CD4-positive, alpha-beta T cell (primary cell): ENCODE measurements around the gene DDX3X. TPM values are rescaled to one million over a fixed set of nuclear protein-coding genes. Genes with fewer than 3 reads are reported as not detected.
A peak's percentile ranks its signal among the peaks of the same experiment; 100 is the strongest.

Source experiments
- ATAC-seq: fragments of 200-7000 bp; cut with Tn5 transposase; one replicate; pipeline ENCODE4 v1.10.0; 2022; ENCODE audit warnings: mild to moderate bottlenecking; ENCODE audit not compliant: poor library complexity
- CTCF ChIA-PET: fragments of 350-600 bp; sonication (Branson Sonifier 250); formaldehyde crosslinking; loops from one replicate; lab custom pipeline; 2021; ENCODE audit warnings: antibody characterized with exemption, inconsistent platforms; lab: Charles Lee
- POLR2A ChIA-PET: fragments of 350-600 bp; sonication (Branson Sonifier 250); formaldehyde crosslinking; loops from one replicate; lab custom pipeline; 2021; ENCODE audit warnings: antibody characterized with exemption, inconsistent platforms; lab: Charles Lee
- DNase-seq, 14 experiments: peaks; one replicate each; pipeline ENCODE4 v3.0.0-alpha.2; 2013 to 2020; ENCODE audit warnings: mixed read lengths in 2 of 14
- H3K27ac ChIP-seq, 2 donors: one replicate each; pipeline versions ENCODE4 v1.5.1 to v1.7.0; 2013; ENCODE audit warnings: low read length in 2 of 2, low read depth in 1 of 2, mild to moderate bottlenecking in 1 of 2
- H3K27me3 ChIP-seq, 2 experiments: 1 replicate in 1 of 2; 2 replicates in 1 of 2; pipeline versions ENCODE4 v1.6.1 to v1.7.0; 2013; ENCODE audit warnings: low read length in 2 of 2, control low read depth in 1 of 2, mild to moderate bottlenecking in 1 of 2, moderate library complexity in 1 of 2; ENCODE audit not compliant: insufficient read depth in 2 of 2, control insufficient read depth in 1 of 2
- H3K36me3 ChIP-seq: one replicate; pipeline ENCODE4 v1.6.1; 2013; ENCODE audit warnings: low read length, control low read depth; ENCODE audit not compliant: insufficient read depth
- H3K4me1 ChIP-seq: one replicate; pipeline ENCODE4 v1.6.1; 2013; ENCODE audit warnings: low read length, control low read depth; ENCODE audit not compliant: insufficient read depth
- H3K4me3 ChIP-seq: one replicate; pipeline ENCODE4 v1.5.1; 2013; ENCODE audit warnings: mild to moderate bottlenecking, low read length, moderate library complexity
- H3K9me3 ChIP-seq, 2 experiments: 1 replicate in 1 of 2; 2 replicates in 1 of 2; pipeline versions ENCODE4 v1.6.1 to v1.7.0; 2013; ENCODE audit warnings: low read length in 2 of 2, mild to moderate bottlenecking in 2 of 2, control low read depth in 1 of 2, moderate library complexity in 1 of 2; ENCODE audit not compliant: control insufficient read depth in 1 of 2, insufficient read depth in 1 of 2
- H3K27ac Mint-ChIP-seq: one replicate; pipeline ENCODE4 v1.8.0; 2020; ENCODE audit warnings: mixed read lengths
- H3K27me3 Mint-ChIP-seq: one replicate; pipeline ENCODE4 v1.8.0; 2021; ENCODE audit warnings: mixed read lengths
- H3K36me3 Mint-ChIP-seq: one replicate; pipeline ENCODE4 v1.8.0; 2021; ENCODE audit warnings: low read depth, mixed read lengths
- H3K4me1 Mint-ChIP-seq: one replicate; pipeline ENCODE4 v1.8.0; 2021; ENCODE audit warnings: low read depth, mixed read lengths
- H3K4me3 Mint-ChIP-seq: one replicate; pipeline ENCODE4 v1.8.0; 2020; ENCODE audit warnings: mild to moderate bottlenecking, mixed read lengths
- H3K9me3 Mint-ChIP-seq: one replicate; pipeline ENCODE4 v1.8.0; 2020; ENCODE audit warnings: mixed read lengths
- CTCF ChIP-seq: fragments of 200-600 bp; IDR thresholded peaks from one replicate; pipeline ENCODE4 v1.8.0; 2022; ENCODE audit warnings: antibody characterized with exemption, mild to moderate bottlenecking
- intact Hi-C, 2 experiments: fragments of 100-400 bp; cut with DNase I in 1 of 2; cut with micrococcal nuclease in 1 of 2; formaldehyde crosslinking; loops; one replicate each; pipeline versions ENCODE4 v1.15.1 to v1.9.0; 2023 to 2025; cut with DNase I, micrococcal nuclease
- total RNA-seq, 174 experiments: library from RNA in 2 of 174; stranded (reverse) in 2 of 174; gene quantifications; one replicate each; pipeline ENCODE4 v1.2.3 and lab custom pipeline; 2021 to 2026

Gene DDX3X
- total RNA-seq, 2 experiments from 2014 or later: 610 to 653 TPM

GRCh38 chrX:41289095-41289494 lies 44.9 kb upstream of the DDX3X start:
- no peak for TF ChIP-seq CTCF
- Mint-ChIP-seq H3K9me3 (no peaks in the 10 kb centered on the region), H3K27ac (no peak overlapping the region), H3K27me3 (no peaks in the 10 kb centered on the region), H3K4me1 (no peaks in the 10 kb centered on the region), H3K4me3 (no peak overlapping the region), H3K36me3 (no peaks in the 10 kb centered on the region)
- H3K27me3 ChIP-seq: no peaks in the 10 kb centered on the region
- H3K4me1 ChIP-seq: no peaks in the 10 kb centered on the region
- peaks cover 6 to 7% of the 10 kb centered on the region in 2 experiments for H3K9me3 ChIP-seq
- CTCF ChIA-PET: no interaction called here
- H3K4me3 ChIP-seq: no peak overlapping the region
- POLR2A ChIA-PET: no interaction called here
- DNase-seq (no peak), ATAC-seq (no peak)
- no peaks in the 10 kb centered on the region for H3K36me3 ChIP-seq
- no peak overlapping the region for H3K27ac ChIP-seq
- intact Hi-C loops: no loop called here

- no peak for TF ChIP-seq CTCF
- H3K4me3 Mint-ChIP-seq: no peak overlapping the region
- no peaks in the 10 kb centered on the region for H3K4me1 Mint-ChIP-seq
- Histone ChIP-seq H3K27me3 (no peaks in the 10 kb centered on the region), H3K4me1 (no peaks in the 10 kb centered on the region), H3K36me3 (no peaks in the 10 kb centered on the region), H3K9me3 (peaks cover 6 to 7% of the 10 kb centered on the region in 2 experiments), H3K27ac (no peak overlapping the region), H3K4me3 (no peak overlapping the region)
- H3K36me3 Mint-ChIP-seq: no peaks in the 10 kb centered on the region
- DNase-seq: no peak
- ChIA-PET POLR2A (no interaction called here), CTCF (no interaction called here)
- no peaks in the 10 kb centered on the region for H3K9me3 Mint-ChIP-seq
- H3K27ac Mint-ChIP-seq: no peak overlapping the region
- intact Hi-C loops: no loop called here
- ATAC-seq: no peak
- H3K27me3 Mint-ChIP-seq: no peaks in the 10 kb centered on the region
Observed at GRCh38 chrX:41291309-41291708, 42.7 kb upstream of the DDX3X start.

- H3K4me1 Mint-ChIP-seq: no peaks in the 10 kb centered on the region
- no peak for ATAC-seq
- intact Hi-C loops: no loop called here
Observed at GRCh38 chrX:41293269-41293668, 40.7 kb upstream of the DDX3X start.

More at GRCh38 chrX:41293269-41293668, 40.7 kb upstream of the DDX3X start:
- ChIA-PET CTCF (interaction anchor here (1.0 to 1.1 kb wide), 2 partner anchors 10 to 113 kb away, joined by 3 read pairs; no protein-coding TSS in a partner anchor), POLR2A (no interaction called here)
- Histone ChIP-seq H3K4me3 (no peak overlapping the region), H3K4me1 (no peaks in the 10 kb centered on the region), H3K9me3 (peaks cover 6 to 7% of the 10 kb centered on the region in 2 experiments), H3K36me3 (no peaks in the 10 kb centered on the region), H3K27me3 (no peaks in the 10 kb centered on the region), H3K27ac (no peak overlapping the region)
- Mint-ChIP-seq H3K27me3 (no peaks in the 10 kb centered on the region), H3K36me3 (no peaks in the 10 kb centered on the region), H3K9me3 (no peaks in the 10 kb centered on the region), H3K27ac (no peak overlapping the region), H3K4me3 (no peak overlapping the region)
- peak in 3 of 14 experiments; percentile 11 to 29 (median 19) for DNase-seq
- TF ChIP-seq CTCF: no peak
